ENCODE measurements around the gene C3orf20. TPM values are rescaled to one million over a fixed set of nuclear protein-coding genes. Genes with fewer than 3 reads are reported as not detected.

Gene C3orf20
- total RNA-seq, 1 donor = not detected

GRCh38 chr3:14793858-14794234, 118.9 kb downstream of the C3orf20 start:
- TF ChIP-seq, protein P1, sequence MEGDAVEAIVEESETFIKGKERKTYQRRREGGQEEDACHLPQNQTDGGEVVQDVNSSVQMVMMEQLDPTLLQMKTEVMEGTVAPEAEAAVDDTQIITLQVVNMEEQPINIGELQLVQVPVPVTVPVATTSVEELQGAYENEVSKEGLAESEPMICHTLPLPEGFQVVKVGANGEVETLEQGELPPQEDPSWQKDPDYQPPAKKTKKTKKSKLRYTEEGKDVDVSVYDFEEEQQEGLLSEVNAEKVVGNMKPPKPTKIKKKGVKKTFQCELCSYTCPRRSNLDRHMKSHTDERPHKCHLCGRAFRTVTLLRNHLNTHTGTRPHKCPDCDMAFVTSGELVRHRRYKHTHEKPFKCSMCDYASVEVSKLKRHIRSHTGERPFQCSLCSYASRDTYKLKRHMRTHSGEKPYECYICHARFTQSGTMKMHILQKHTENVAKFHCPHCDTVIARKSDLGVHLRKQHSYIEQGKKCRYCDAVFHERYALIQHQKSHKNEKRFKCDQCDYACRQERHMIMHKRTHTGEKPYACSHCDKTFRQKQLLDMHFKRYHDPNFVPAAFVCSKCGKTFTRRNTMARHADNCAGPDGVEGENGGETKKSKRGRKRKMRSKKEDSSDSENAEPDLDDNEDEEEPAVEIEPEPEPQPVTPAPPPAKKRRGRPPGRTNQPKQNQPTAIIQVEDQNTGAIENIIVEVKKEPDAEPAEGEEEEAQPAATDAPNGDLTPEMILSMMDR (IDR thresholded peaks at IDR 0.05; ENCODE audit: insufficient read depth, low read length) = no peak
- no peak overlapping the region for H3K4me3 ChIP-seq (ENCODE audit: low read depth, low read length)
- no peak for DNase-seq (ENCODE audit: low read depth)

DNA sequence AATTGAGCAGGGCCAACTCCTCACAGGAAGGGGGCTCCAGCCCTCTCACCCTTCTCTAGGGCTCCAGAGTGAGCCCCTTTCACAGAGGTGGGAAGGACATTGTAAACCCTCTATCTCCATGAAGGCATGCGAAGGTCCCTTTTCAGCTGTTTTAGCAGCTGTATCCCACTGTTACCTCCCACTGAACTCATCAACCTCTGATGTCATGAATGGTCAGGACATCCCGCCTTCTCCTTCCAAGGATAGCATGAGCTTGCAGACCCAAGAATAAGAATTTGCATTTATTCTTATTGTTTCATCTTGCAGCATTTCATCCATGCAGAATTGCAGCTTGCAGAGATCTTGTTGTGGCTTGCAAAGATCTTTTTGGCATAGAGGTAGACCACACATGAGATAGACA, 119.5 kb downstream of the C3orf20 start:
- no peak overlapping the region for H3K4me3 ChIP-seq (ENCODE audit: low read depth, low read length)
- TF ChIP-seq, protein P1 (IDR thresholded peaks at IDR 0.05; ENCODE audit: insufficient read depth, low read length) = no peak
- no peak for DNase-seq (ENCODE audit: low read depth)

GRCh38 chr3:14795996-14796395, 121.1 kb downstream of the C3orf20 start:
- TF ChIP-seq, protein P1 (IDR thresholded peaks at IDR 0.05; ENCODE audit: insufficient read depth, low read length) = no peak
- no peak for DNase-seq (ENCODE audit: low read depth)
- no peak overlapping the region for H3K4me3 ChIP-seq (ENCODE audit: low read depth, low read length)

DNA sequence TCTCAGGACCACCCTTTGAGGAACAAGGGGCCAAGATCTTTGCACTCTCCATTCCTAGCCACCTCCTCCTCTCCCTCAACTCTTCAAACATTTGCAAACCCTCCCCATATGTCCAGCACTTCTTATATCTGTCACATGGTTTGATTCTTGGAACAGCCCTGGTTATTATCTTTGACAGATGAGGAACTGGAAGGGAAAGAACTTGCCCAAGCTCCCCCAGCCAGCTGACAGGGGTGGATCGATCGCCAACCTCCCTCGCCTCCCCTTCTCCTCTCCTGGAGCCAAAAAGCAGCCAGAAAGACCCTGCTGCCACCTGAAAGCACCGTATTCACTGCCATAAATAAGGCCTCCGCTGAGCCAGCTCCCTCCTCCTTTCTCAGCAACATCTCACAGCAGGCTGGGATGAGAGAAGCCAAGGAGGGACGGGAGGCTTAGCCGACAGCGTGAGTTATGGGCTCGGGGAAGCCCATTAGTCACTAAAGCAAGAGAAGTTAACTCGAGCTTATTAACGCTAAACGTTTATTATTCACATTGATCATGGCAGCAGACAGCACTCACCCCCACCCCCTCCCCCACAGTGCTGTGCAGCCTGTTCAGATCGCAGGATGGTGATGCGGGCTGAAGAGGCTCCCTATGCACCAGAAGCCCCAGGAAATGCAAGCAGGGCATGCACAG, 121.6 kb downstream of the C3orf20 start:
- TF ChIP-seq, protein P1 (IDR thresholded peaks at IDR 0.05; ENCODE audit: insufficient read depth, low read length) = no peak
- no peak overlapping the region for H3K4me3 ChIP-seq (ENCODE audit: low read depth, low read length)
- DNase-seq (ENCODE audit: low read depth) = no peak

DNA sequence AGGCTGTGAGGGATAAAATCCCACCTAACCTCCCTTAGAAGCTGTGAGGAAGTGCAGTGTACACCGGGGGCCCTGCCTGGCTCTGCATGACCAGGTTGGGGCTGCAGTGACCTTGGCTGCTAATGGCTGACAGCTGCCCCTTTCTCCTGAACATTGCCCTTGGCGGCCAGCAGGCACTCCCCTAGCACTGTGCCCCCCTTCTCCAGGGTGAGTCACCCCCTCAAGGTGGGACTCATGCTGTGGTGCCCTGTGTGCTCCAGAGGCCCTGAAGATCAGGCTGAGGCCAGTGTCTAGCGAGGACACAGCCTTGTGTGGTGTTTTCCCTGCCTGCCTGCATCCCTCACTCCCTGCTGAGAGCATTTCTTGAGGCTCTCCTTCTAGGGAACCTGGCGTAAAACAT, 122.8 kb downstream of the C3orf20 start:
- TF ChIP-seq, protein P1 (IDR thresholded peaks at IDR 0.05; ENCODE audit: insufficient read depth, low read length) = no peak
- no peak for DNase-seq (ENCODE audit: low read depth)
- H3K4me3 ChIP-seq (ENCODE audit: low read depth, low read length) = no peak overlapping the region

- no peak overlapping the region for H3K4me3 ChIP-seq (ENCODE audit: low read depth, low read length)
- TF ChIP-seq, protein P1 (IDR thresholded peaks at IDR 0.05; ENCODE audit: insufficient read depth, low read length) = no peak
- DNase-seq (ENCODE audit: low read depth) = no peak
Observed at GRCh38 chr3:14798231-14798630, 123.3 kb downstream of the C3orf20 start.

GRCh38 chr3:14799146-14799545, 124.2 kb downstream of the C3orf20 start:
- TF ChIP-seq, protein P1 (IDR thresholded peaks at IDR 0.05; ENCODE audit: insufficient read depth, low read length) = no peak
- H3K4me3 ChIP-seq (ENCODE audit: low read depth, low read length) = no peak overlapping the region
- DNase-seq (ENCODE audit: low read depth) = no peak

Measured in fibroblast of the aortic adventitia (primary cell).